CD14-positive monocyte (primary cell): ENCODE data around the gene IGDCC3. TPM values are rescaled to one million over a fixed set of nuclear protein-coding genes. Genes with fewer than 3 reads are reported as not detected.

Experiments
- DNase-seq, 3 donors: peaks; one replicate each; pipeline ENCODE4 v3.0.0-alpha.2; 2011 to 2022
- H2AFZ ChIP-seq: 2 replicates; pipeline ENCODE4 v1.6.0; 2012; ENCODE audit warnings: mild to moderate bottlenecking, low read depth, low read length, inconsistent platforms; ENCODE audit not compliant: insufficient read depth, poor library complexity, severe bottlenecking
- H3K27ac ChIP-seq, 2 donors: 1 replicate in 1 of 2; 2 replicates in 1 of 2; pipeline ENCODE4 v1.5.1; 2012 to 2013; ENCODE audit warnings: low read length in 2 of 2, control low read depth in 1 of 2, inconsistent platforms in 1 of 2, low read depth in 1 of 2, mild to moderate bottlenecking in 1 of 2
- H3K27me3 ChIP-seq, 2 donors: one replicate each; pipeline versions ENCODE4 v1.6.0 to v1.6.1; 2011 to 2013; ENCODE audit warnings: low read length in 2 of 2; ENCODE audit not compliant: control insufficient read depth in 2 of 2, insufficient read depth in 2 of 2
- H3K36me3 ChIP-seq, 2 donors: replicated peaks in 1 of 2; 1 replicate in 1 of 2; 2 replicates in 1 of 2; pipeline versions ENCODE4 v1.5.1 to v1.6.1; 2012 to 2013; ENCODE audit warnings: low read length in 2 of 2, control low read depth in 1 of 2, inconsistent platforms in 1 of 2, mild to moderate bottlenecking in 1 of 2; ENCODE audit not compliant: insufficient read depth in 2 of 2, control insufficient read depth in 1 of 2
- H3K4me1 ChIP-seq, 2 donors: 1 replicate in 1 of 2; 2 replicates in 1 of 2; pipeline versions ENCODE4 v1.5.1 to v1.6.1; 2012 to 2013; ENCODE audit warnings: low read length in 2 of 2, control low read depth in 1 of 2, inconsistent platforms in 1 of 2, mild to moderate bottlenecking in 1 of 2, moderate library complexity in 1 of 2; ENCODE audit not compliant: insufficient read depth in 2 of 2, control insufficient read depth in 1 of 2
- H3K4me2 ChIP-seq: replicated peaks from 2 replicates; pipeline ENCODE3; 2012; ENCODE audit warnings: low read length, moderate library complexity, mild to moderate bottlenecking; ENCODE audit not compliant: poor library complexity, severe bottlenecking; ENCODE audit errors: extremely low read depth
- H3K4me3 ChIP-seq, 3 experiments: fragments of 200-600 bp in 1 of 3; sonication (generic) in 1 of 3; replicated peaks in 1 of 3; 1 replicate in 2 of 3; 2 replicates in 1 of 3; pipeline ENCODE4 v1.5.1; 2011 to 2013; ENCODE audit warnings: low read length in 3 of 3, mild to moderate bottlenecking in 3 of 3, control low read depth in 2 of 3, low read depth in 2 of 3, inconsistent platforms in 1 of 3, moderate library complexity in 1 of 3
- H3K79me2 ChIP-seq: 2 replicates; pipeline ENCODE4 v1.6.0; 2012; ENCODE audit warnings: mild to moderate bottlenecking, control low read depth, inconsistent platforms, low read length, moderate library complexity; ENCODE audit not compliant: insufficient read depth
- H3K9ac ChIP-seq: 2 replicates; pipeline ENCODE4 v1.6.0; 2017; ENCODE audit warnings: low read length, mild to moderate bottlenecking; ENCODE audit not compliant: insufficient read depth, poor library complexity, severe bottlenecking
- H3K9me3 ChIP-seq, 2 donors: replicated peaks in 1 of 2; 1 replicate in 1 of 2; 2 replicates in 1 of 2; pipeline versions ENCODE4 v1.5.1 to v1.6.1; 2012 to 2013; ENCODE audit warnings: low read length in 2 of 2, control low read depth in 1 of 2; ENCODE audit not compliant: control insufficient read depth in 1 of 2, insufficient read depth in 1 of 2
- H4K20me1 ChIP-seq: 2 replicates; pipeline ENCODE4 v1.6.0; 2012; ENCODE audit warnings: mild to moderate bottlenecking, low read length, control low read depth, moderate library complexity; ENCODE audit not compliant: insufficient read depth
- H3K27ac Mint-ChIP-seq, 7 donors: one replicate each; pipeline ENCODE4 v1.8.0; 2020; ENCODE audit warnings: mild to moderate bottlenecking in 7 of 7, mixed read lengths in 7 of 7, moderate library complexity in 6 of 7, inconsistent platforms in 2 of 7
- H3K27me3 Mint-ChIP-seq, 3 donors: one replicate each; pipeline ENCODE4 v1.8.0; 2021 to 2022; ENCODE audit warnings: low read depth in 3 of 3, mild to moderate bottlenecking in 3 of 3, mixed read lengths in 3 of 3, moderate library complexity in 3 of 3, inconsistent platforms in 1 of 3
- H3K36me3 Mint-ChIP-seq, 2 donors: one replicate each; pipeline ENCODE4 v1.8.0; 2020; ENCODE audit warnings: mixed read lengths in 2 of 2, inconsistent platforms in 1 of 2, mild to moderate bottlenecking in 1 of 2
- H3K4me1 Mint-ChIP-seq: one replicate; pipeline ENCODE4 v1.8.0; 2020; ENCODE audit warnings: mild to moderate bottlenecking, mixed read lengths
- H3K4me3 Mint-ChIP-seq, 2 donors: one replicate each; pipeline ENCODE4 v1.8.0; 2020; ENCODE audit warnings: mild to moderate bottlenecking in 2 of 2, mixed read lengths in 2 of 2, moderate library complexity in 1 of 2
- H3K9me3 Mint-ChIP-seq, 7 donors: one replicate each; pipeline ENCODE4 v1.8.0; 2020 to 2022; ENCODE audit warnings: mixed read lengths in 7 of 7, mild to moderate bottlenecking in 6 of 7, moderate library complexity in 6 of 7, inconsistent platforms in 2 of 7
- CTCF ChIP-seq: fragments of 200-600 bp; IDR thresholded peaks from one replicate; pipeline ENCODE4 v1.8.0; 2022; ENCODE audit warnings: antibody characterized with exemption, mild to moderate bottlenecking
- WGBS: methylation state at CpG from one replicate; pipeline ENCODE4 v1.1.5; 2013; ENCODE audit warnings: missing lambda C conversion rate; ENCODE audit not compliant: insufficient coverage; 5-methylcytosine and 5-hydroxymethylcytosine counted together
- intact Hi-C, 2 donors: fragments of 100-400 bp; cut with micrococcal nuclease; formaldehyde crosslinking; loops; one replicate each; pipeline versions ENCODE4 v1.15.0 to v1.15.1; 2023
- polyA plus RNA-seq, 3 donors: library from polyadenylated mRNA; depleted of rRNA in 1 of 3; unstranded in 2 of 3; stranded (reverse) in 1 of 3; fragments of 300-500 nt in 2 of 3; fragments of >200 nt in 1 of 3; fragmentation: Illumina TruSeq in 2 of 3; gene quantifications; 1 replicate in 2 of 3; 2 replicates in 1 of 3; pipeline ENCODE4 v1.2.3, GENCODE V29; 2012 to 2021

Gene IGDCC3
- polyA plus RNA-seq, 3 donors, result not detected

GRCh38 chr15:65312400-65312916, 65.3 kb downstream of the IGDCC3 start:
- no peak for TF ChIP-seq CTCF
- H3K27ac Mint-ChIP-seq, result peak overlapping the region in 1 of 7 donors; percentile 32
- H3K4me3 ChIP-seq, result no peak overlapping the region
- no peaks in the 10 kb centered on the region for H3K9me3 ChIP-seq
- no peaks in the 10 kb centered on the region for H4K20me1 ChIP-seq
- no peaks in the 10 kb centered on the region for H3K79me2 ChIP-seq
- H2AFZ ChIP-seq, result no peak overlapping the region
- H3K36me3 Mint-ChIP-seq, result no peaks in the 10 kb centered on the region
- H3K36me3 ChIP-seq, result no peaks in the 10 kb centered on the region
- H3K9me3 Mint-ChIP-seq, result no peaks in the 10 kb centered on the region
- intact Hi-C loops, result no loop called here
- peak overlapping the region in 1 of 2 donors; percentile 42 for H3K4me3 Mint-ChIP-seq
- peaks cover 4 to 8% of the 10 kb centered on the region in 2 donors for H3K4me1 ChIP-seq
- 91% methylated on average over 4 of the region's 11 CpGs for WGBS
- no peak overlapping the region for H3K27ac ChIP-seq
- H3K4me2 ChIP-seq, result no peak overlapping the region
- H3K27me3 Mint-ChIP-seq, result peaks cover 4 to 14% (median 5%) of the 10 kb centered on the region in 3 donors
- DNase-seq, result no peak
- no peak overlapping the region for H3K9ac ChIP-seq
- peaks cover 9% of the 10 kb centered on the region for H3K4me1 Mint-ChIP-seq
- H3K27me3 ChIP-seq, result peaks cover 0 to 2% of the 10 kb centered on the region in 2 donors

GRCh38 chr15:65311760-65312159, 66.0 kb downstream of the IGDCC3 start:
- DNase-seq, result peak in 1 of 3 donors; percentile 14
- WGBS, result 5% methylated on average over 2 of the region's 3 CpGs
- Histone ChIP-seq H3K27ac (no peak overlapping the region), H3K9ac (no peak overlapping the region), H4K20me1 (no peaks in the 10 kb centered on the region), H3K4me1 (peaks cover 4 to 8% of the 10 kb centered on the region in 2 donors), H2AFZ (no peak overlapping the region), H3K9me3 (no peaks in the 10 kb centered on the region), H3K79me2 (no peaks in the 10 kb centered on the region), H3K36me3 (no peaks in the 10 kb centered on the region), H3K4me2 (no peak overlapping the region), H3K4me3 (no peak overlapping the region), H3K27me3 (peaks cover 0 to 2% of the 10 kb centered on the region in 2 donors)
- Mint-ChIP-seq H3K4me1 (peaks cover 9% of the 10 kb centered on the region), H3K27ac (no peak overlapping the region), H3K36me3 (no peaks in the 10 kb centered on the region), H3K9me3 (no peaks in the 10 kb centered on the region), H3K27me3 (peaks cover 4 to 14% (median 5%) of the 10 kb centered on the region in 3 donors), H3K4me3 (no peak overlapping the region)
- intact Hi-C loops, result no loop called here
- no peak for TF ChIP-seq CTCF
